RWPE2 (cell line): ENCODE results near the gene OR56B1.
"Not testable (repeated sequence)": the region's sequence is repeated elsewhere in the genome, so short reads cannot be mapped to it uniquely, and the experiment has no call there.

Source experiments
- ATAC-seq: fragments of 200-7000 bp; cut with Tn5 transposase; 3 replicates; pipeline ENCODE4 v1.9.1; 2021; ENCODE audit warnings: low read depth
- DNase-seq: peaks from one replicate; pipeline ENCODE4 v3.0.0-alpha.2; 2020; ENCODE audit warnings: low spot score
- H3K27ac ChIP-seq: fragments of 450-650 bp; 2 replicates; pipeline ENCODE4 v1.5.1; 2017; ENCODE audit warnings: mild to moderate bottlenecking; ENCODE audit not compliant: poor library complexity, severe bottlenecking
- H3K27me3 ChIP-seq: fragments of 250-450 bp; sonication (Bioruptor Pico); 2 replicates; pipeline ENCODE4 v1.5.1; 2021; ENCODE audit warnings: mild to moderate bottlenecking, moderate library complexity; ENCODE audit not compliant: insufficient read depth, poor library complexity, severe bottlenecking
- H3K36me3 ChIP-seq: fragments of 250-450 bp; sonication (Bioruptor Pico); 2 replicates; pipeline ENCODE4 v1.5.1; 2020; ENCODE audit warnings: low read depth, mild to moderate bottlenecking, moderate library complexity
- H3K4me1 ChIP-seq: fragments of 250-450 bp; sonication (Bioruptor Pico); 2 replicates; pipeline ENCODE4 v1.5.1; 2021; ENCODE audit warnings: mild to moderate bottlenecking, moderate library complexity; ENCODE audit not compliant: insufficient read depth, poor library complexity, severe bottlenecking
- H3K4me3 ChIP-seq: fragments of 250-450 bp; sonication (Bioruptor Pico); 2 replicates; pipeline ENCODE4 v1.5.1; 2021; ENCODE audit warnings: mild to moderate bottlenecking, moderate library complexity; ENCODE audit not compliant: severe bottlenecking
- H3K9me3 ChIP-seq: fragments of 250-450 bp; sonication (Bioruptor Pico); 2 replicates; pipeline ENCODE4 v1.5.1; 2021; ENCODE audit warnings: mild to moderate bottlenecking, moderate library complexity; ENCODE audit not compliant: severe bottlenecking
- TF ChIP-seq, protein P1 (sequence below): fragments of 450-650 bp; IDR thresholded peaks from one replicate; pipeline ENCODE4 v1.5.1; 2017; ENCODE audit warnings: mild to moderate bottlenecking, moderate library complexity; ENCODE audit not compliant: poor library complexity, severe bottlenecking

The OR56B1 gene

DNA sequence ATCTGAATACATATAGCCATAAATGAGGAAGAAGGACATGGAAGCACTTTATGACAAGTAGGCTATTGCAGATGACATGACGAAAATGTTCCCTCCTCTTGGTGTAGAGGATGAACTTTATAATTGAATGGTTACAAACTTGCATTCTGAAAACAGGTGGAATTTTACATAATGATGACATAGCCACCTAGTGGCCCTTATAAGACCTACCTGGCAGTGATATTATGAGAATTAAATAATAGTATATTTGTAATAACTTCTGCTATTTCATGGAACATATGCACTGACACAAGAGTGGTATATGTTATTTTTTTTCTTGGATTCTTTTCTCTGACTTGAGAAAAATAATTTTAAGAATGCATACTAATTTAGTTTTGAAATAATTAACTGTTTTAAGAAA, 23.7 kb upstream of the OR56B1 start:
- no peak overlapping the region for H3K27ac ChIP-seq
- no peaks in the 10 kb centered on the region for H3K4me1 ChIP-seq
- H3K4me3 ChIP-seq = no peak overlapping the region
- no peaks in the 10 kb centered on the region for H3K36me3 ChIP-seq
- TF ChIP-seq, protein P1, sequence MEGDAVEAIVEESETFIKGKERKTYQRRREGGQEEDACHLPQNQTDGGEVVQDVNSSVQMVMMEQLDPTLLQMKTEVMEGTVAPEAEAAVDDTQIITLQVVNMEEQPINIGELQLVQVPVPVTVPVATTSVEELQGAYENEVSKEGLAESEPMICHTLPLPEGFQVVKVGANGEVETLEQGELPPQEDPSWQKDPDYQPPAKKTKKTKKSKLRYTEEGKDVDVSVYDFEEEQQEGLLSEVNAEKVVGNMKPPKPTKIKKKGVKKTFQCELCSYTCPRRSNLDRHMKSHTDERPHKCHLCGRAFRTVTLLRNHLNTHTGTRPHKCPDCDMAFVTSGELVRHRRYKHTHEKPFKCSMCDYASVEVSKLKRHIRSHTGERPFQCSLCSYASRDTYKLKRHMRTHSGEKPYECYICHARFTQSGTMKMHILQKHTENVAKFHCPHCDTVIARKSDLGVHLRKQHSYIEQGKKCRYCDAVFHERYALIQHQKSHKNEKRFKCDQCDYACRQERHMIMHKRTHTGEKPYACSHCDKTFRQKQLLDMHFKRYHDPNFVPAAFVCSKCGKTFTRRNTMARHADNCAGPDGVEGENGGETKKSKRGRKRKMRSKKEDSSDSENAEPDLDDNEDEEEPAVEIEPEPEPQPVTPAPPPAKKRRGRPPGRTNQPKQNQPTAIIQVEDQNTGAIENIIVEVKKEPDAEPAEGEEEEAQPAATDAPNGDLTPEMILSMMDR = peak; percentile 56
- no peaks in the 10 kb centered on the region for H3K27me3 ChIP-seq
- ATAC-seq (peak; percentile 46; the same call in 1 of the 3 replicates), DNase-seq (no peak)
- H3K9me3 ChIP-seq = no peaks in the 10 kb centered on the region

DNA sequence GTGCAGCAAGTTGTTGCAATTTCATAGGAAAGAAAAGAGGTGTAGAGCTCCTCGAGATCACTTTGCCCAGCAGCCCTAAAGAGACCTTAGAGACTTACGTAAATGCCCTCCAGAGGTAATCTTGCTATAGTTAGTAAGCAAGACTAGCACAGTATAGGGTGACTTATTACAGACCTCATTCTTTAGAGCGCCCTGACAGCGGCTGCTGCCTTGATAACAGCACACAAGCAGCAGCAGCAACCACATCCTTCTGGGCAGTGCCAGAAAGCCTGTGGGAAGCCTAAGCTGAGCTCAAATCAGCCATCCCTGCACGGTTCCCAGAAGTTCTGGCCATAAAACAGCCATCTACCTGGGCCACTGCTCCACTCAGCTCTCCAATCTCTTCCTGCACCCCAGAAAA, 22.6 kb upstream of the OR56B1 start:
- H3K9me3 ChIP-seq = no peaks in the 10 kb centered on the region
- no peaks in the 10 kb centered on the region for H3K4me1 ChIP-seq
- DNase-seq (no peak), ATAC-seq (no peak)
- no peak overlapping the region for H3K4me3 ChIP-seq
- TF ChIP-seq, protein P1 = no peak
- H3K27me3 ChIP-seq = no peaks in the 10 kb centered on the region
- no peaks in the 10 kb centered on the region for H3K36me3 ChIP-seq
- no peak overlapping the region for H3K27ac ChIP-seq

DNA sequence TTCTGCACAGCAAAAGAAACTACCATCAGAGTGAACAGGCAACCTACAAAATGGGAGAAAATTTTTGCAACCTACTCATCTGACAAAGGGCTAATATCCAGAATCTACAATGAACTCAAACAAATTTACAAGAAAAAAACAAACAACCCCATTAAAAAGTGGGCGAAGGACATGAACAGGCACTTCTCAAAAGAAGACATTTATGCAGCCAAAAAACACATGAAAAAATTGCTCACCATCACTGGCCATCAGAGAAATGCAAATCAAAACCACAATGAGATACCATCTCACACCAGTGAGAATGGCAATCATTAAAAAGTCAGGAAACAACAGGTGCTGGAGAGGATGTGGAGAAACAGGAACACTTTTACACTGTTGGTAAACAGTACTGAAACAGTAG, 19.7 kb upstream of the OR56B1 start:
- H3K9me3 ChIP-seq, H3K4me1 ChIP-seq, H3K36me3 ChIP-seq, H3K27ac ChIP-seq, ATAC-seq, DNase-seq, H3K4me3 ChIP-seq, H3K27me3 ChIP-seq: not testable (repeated sequence)

DNA sequence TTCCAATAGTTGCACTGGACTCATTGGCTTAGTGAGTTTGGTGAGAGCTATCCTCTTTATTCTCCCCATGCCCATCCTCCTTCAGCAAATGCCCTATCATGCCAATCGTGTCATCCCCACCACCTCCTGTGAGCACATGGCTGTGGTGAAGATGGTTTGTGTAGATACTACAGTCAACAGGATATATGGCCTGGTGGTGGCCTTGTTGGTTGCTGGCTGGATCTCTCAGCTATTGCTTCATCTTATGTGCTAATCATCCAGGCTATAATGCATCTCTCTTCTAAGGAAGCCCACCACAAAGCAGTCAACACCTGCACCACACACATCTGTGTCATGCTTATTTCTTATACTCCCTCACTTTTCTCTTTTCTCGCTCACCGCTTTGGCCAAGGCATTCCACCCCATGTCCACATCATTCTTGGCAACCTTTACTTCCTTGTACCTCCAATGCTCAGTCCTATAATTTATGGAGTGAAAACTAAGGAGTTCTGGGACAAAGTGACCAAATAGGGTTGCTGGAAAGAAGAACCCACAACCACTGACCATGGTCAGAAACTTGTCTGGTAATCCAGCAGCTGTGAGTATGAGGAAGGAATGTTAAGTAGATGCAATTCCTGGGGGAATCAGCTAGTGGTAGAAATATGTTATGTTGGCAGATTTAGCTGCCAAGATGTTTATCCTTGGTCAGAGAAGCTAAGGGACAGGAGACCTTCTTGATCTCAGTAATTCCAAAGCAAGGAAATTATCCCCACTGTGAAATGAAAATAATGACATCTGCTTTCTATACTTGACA, 16.3 kb upstream of the OR56B1 start:
- Histone ChIP-seq H3K27ac (no peak overlapping the region), H3K27me3 (no peaks in the 10 kb centered on the region), H3K36me3 (no peaks in the 10 kb centered on the region), H3K4me3 (no peak overlapping the region), H3K4me1 (no peaks in the 10 kb centered on the region), H3K9me3 (no peaks in the 10 kb centered on the region)
- DNase-seq = no peak
- ATAC-seq = no peak
- TF ChIP-seq, protein P1 = no peak

DNA sequence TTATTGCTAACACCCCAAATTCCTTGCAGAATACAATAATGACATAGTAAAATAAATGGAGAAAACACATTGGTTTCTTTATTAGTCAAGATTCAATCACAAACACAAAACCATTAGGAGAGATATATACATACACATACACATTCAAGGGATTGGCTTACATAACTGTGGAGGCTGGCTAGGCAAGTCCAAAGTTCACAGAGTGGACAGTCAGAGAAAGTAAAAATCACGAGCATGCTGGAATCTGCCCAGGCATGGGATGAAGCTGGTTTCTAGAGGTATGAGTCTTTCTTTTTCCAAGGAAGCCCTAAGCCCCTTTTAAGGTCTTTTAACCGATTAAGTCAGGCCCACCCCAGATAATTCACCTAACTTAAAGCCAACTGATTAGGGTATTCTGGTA, 13.6 kb upstream of the OR56B1 start:
- DNase-seq (no peak), ATAC-seq (no peak)
- no peak overlapping the region for H3K4me3 ChIP-seq
- TF ChIP-seq, protein P1 = no peak
- H3K27me3 ChIP-seq = no peaks in the 10 kb centered on the region
- no peaks in the 10 kb centered on the region for H3K36me3 ChIP-seq
- H3K4me1 ChIP-seq = no peaks in the 10 kb centered on the region
- H3K27ac ChIP-seq = no peak overlapping the region
- H3K9me3 ChIP-seq = no peaks in the 10 kb centered on the region
